Cardiac muscle cell (in vitro differentiated cells and primary cell): ENCODE data around the gene TMEM98. TPM values are rescaled to one million over a fixed set of nuclear protein-coding genes. Genes with fewer than 3 reads are reported as not detected.
A peak's percentile ranks its signal among the peaks of the same experiment; 100 is the strongest.
"Not testable (repeated sequence)": the region's sequence is repeated elsewhere in the genome, so short reads cannot be mapped to it uniquely, and the experiment has no call there.

Experiments used
- DNase-seq, 2 donors: peaks; one replicate each; pipeline versions ENCODE4 v3.0.0 to v3.0.0-alpha.2; 2010 to 2017; ENCODE audit warnings: low read depth in 1 of 2, low spot score in 1 of 2
- H3K27ac ChIP-seq: fragments of 200-600 bp; sonication (generic); 2 replicates; pipeline ENCODE4 v1.5.1; 2016
- H3K27me3 ChIP-seq: fragments of 200-600 bp; sonication (generic); 2 replicates; pipeline ENCODE4 v1.6.0; 2016; ENCODE audit warnings: control low read depth
- H3K36me3 ChIP-seq: fragments of 200-600 bp; sonication (generic); 2 replicates; pipeline ENCODE4 v1.5.1; 2016; ENCODE audit warnings: control low read depth
- H3K4me1 ChIP-seq: fragments of 200-600 bp; sonication (generic); 2 replicates; pipeline ENCODE4 v1.8.1; 2017; ENCODE audit warnings: low read depth, mild to moderate bottlenecking, mixed run types
- H3K4me3 ChIP-seq: fragments of 200-600 bp; sonication (generic); 2 replicates; pipeline ENCODE4 v1.5.1; 2016; ENCODE audit warnings: mild to moderate bottlenecking
- H3K9me3 ChIP-seq: fragments of 200-600 bp; sonication (generic); 2 replicates; pipeline ENCODE4 v1.5.1; 2017; ENCODE audit warnings: low read depth, mild to moderate bottlenecking, control low read depth
- CTCF ChIP-seq: IDR thresholded peaks from 2 replicates; pipeline ENCODE4 v1.5.1; 2012; ENCODE audit warnings: low read depth, mild to moderate bottlenecking, low read length
- polyA plus RNA-seq: library from polyadenylated mRNA; unstranded; fragments of >200 nt; fragmentation: Nextera tagmentation; extraction: Ambion mirVana; gene quantifications from 2 replicates; pipeline ENCODE4 v1.2.1, GENCODE V29; 2016
- total RNA-seq: library from RNA; depleted of rRNA; stranded (reverse); fragments of >200 nt; gene quantifications from 2 replicates; pipeline ENCODE4 v1.2.3, GENCODE V29; 2016

The TMEM98 gene
- total and polyA plus RNA-seq, 2 experiments from 2014 or later, result 166 to 217 TPM

- no peak overlapping the region for H3K4me3 ChIP-seq
- no peaks in the 10 kb centered on the region for H3K9me3 ChIP-seq
- DNase-seq, result no peak
- no peak overlapping the region for H3K27ac ChIP-seq
- no peaks in the 10 kb centered on the region for H3K4me1 ChIP-seq
- no peaks in the 10 kb centered on the region for H3K27me3 ChIP-seq
- no peak for TF ChIP-seq CTCF
- no peaks in the 10 kb centered on the region for H3K36me3 ChIP-seq
Measured at GRCh38 chr17:32882734-32883133, 45.2 kb upstream of the TMEM98 start.

DNA sequence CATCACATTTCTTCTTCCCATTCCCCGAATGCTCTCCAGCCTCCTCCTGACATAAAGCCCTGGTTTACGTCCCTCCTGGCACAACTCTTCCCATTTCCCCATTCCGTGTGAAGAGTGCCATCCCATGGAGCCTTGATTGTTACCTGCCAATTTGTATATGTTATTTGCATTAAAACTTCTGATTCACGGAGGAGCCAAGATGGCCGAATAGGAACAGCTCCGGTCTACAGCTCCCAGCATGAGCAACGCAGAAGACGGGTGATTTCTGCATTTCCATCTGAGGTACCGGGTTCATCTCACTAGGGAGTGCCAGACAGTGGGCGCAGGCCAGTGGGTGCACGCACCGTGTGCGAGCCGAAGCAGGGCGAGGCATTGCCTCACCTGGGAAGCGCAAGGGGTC, 41.0 kb upstream of the TMEM98 start:
- not testable (repeated sequence) for H3K27ac ChIP-seq, H3K4me3 ChIP-seq, H3K9me3 ChIP-seq, H3K36me3 ChIP-seq, H3K4me1 ChIP-seq, H3K27me3 ChIP-seq, DNase-seq

DNA sequence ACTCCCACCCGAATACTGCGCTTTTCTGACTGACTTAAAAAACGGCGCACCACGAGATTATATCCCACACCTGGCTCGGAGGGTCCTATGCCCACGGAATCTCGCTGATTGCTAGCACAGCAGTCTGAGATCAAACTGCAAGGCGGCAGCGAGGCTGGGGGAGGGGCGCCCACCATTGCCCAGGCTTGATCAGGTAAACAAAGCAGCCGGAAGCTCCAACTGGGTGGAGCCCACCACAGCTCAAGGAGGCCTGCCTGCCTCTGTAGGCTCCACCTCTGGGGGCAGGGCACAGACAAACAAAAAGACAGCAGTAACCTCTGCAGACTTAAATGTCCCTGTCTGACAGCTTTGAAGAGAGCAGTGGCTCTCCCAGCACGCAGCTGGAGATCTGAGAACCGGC, 40.5 kb upstream of the TMEM98 start:
- not testable (repeated sequence) for DNase-seq, H3K4me3 ChIP-seq, H3K9me3 ChIP-seq, H3K27me3 ChIP-seq, H3K36me3 ChIP-seq, H3K4me1 ChIP-seq, H3K27ac ChIP-seq

DNA sequence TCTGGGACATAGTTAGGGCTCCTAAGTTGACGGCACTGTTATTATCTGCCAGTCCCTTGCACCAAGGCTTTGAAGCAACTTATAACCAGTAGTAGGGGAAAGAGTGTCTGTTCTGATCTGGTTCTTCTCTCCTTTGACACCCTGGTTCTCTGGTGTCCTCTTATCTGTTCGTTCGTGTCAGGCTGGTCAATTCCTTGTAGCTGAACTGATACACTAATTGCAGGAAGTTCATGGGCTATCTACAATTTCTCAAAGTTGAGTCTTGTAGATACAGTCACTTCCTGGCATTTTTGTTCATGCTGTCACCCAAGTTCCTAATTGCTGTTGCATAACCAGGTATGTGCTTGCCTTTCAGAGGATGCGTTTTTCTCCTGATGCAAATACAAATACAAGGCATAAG, 33.7 kb upstream of the TMEM98 start:
- no peaks in the 10 kb centered on the region for H3K27me3 ChIP-seq
- H3K4me3 ChIP-seq, result no peak overlapping the region
- DNase-seq, result peak in 1 of 2 donors; percentile 19

DNA sequence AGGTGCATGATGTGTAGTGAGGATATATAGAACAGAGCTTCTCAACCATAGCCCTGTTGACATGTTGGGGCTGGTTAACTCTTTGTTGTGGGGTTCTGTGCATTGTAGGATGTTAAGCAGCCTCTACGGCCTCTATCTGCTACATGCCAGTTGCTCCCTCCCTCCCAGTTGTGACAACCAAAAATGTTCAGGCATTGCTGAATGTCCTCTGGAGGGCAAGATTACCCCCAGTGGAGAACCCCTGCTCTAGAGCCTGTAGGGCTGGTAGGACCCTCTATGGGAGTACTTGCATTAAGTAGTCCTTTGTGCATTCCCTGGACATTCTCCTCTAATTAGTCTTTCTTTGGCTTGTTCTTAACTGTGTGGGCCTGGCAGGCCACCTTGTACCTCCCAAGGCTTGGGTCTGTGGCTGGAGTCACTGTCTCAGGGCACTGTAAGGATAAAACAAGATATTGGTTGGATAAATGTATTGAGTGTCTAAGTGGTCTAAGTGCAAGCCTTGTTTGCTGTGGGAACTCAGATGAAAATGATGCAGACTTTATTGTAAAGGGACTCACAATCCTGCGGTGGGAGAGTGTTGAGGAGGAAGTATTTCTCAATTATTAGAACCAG, 31.2 kb upstream of the TMEM98 start:
- Histone ChIP-seq H3K9me3 (no peaks in the 10 kb centered on the region), H3K27me3 (no peaks in the 10 kb centered on the region), H3K36me3 (no peaks in the 10 kb centered on the region), H3K4me1 (peaks cover 60% of the 10 kb centered on the region), H3K4me3 (no peak overlapping the region), H3K27ac (peak overlapping the region; percentile 92)
- no peak for DNase-seq
- no peak for TF ChIP-seq CTCF

More for the DNA sequence above, 33.7 kb upstream of the TMEM98 start:
- Histone ChIP-seq H3K4me1 (peaks cover 53% of the 10 kb centered on the region), H3K9me3 (no peaks in the 10 kb centered on the region), H3K36me3 (no peaks in the 10 kb centered on the region), H3K27ac (peak overlapping the region; percentile 80)
- TF ChIP-seq CTCF, result no peak

GRCh38 chr17:32899236-32900013, 28.5 kb upstream of the TMEM98 start:
- no peaks in the 10 kb centered on the region for H3K36me3 ChIP-seq
- H3K9me3 ChIP-seq, result no peaks in the 10 kb centered on the region
- TF ChIP-seq CTCF, result no peak

More at GRCh38 chr17:32899236-32900013, 28.5 kb upstream of the TMEM98 start:
- Histone ChIP-seq H3K4me1 (peaks cover 65% of the 10 kb centered on the region), H3K4me3 (no peak overlapping the region), H3K27ac (peak overlapping the region; percentile 92), H3K27me3 (no peaks in the 10 kb centered on the region)
- peak in 1 of 2 donors; percentile 40 for DNase-seq
